Erythroblast (primary cell): Measurements from ENCODE around the gene CFAP20DC.
"Not testable (repeated sequence)": the region's sequence is repeated elsewhere in the genome, so short reads cannot be mapped to it uniquely, and the experiment has no call there.

Experiments
- DNase-seq, 2 experiments: peaks; one replicate each; lab custom pipeline; 2025; lab: John Stamatoyannopoulos, UW
- GATA1 ChIP-seq: IDR thresholded peaks from 2 replicates; pipeline ENCODE4 v1.6.1; 2011; ENCODE audit warnings: low read depth, mild to moderate bottlenecking, control low read depth, low read length, moderate library complexity
- POLR2A ChIP-seq: IDR thresholded peaks from 2 replicates; pipeline ENCODE4 v1.6.1; 2011; ENCODE audit warnings: mild to moderate bottlenecking, low read length

Gene CFAP20DC

DNA sequence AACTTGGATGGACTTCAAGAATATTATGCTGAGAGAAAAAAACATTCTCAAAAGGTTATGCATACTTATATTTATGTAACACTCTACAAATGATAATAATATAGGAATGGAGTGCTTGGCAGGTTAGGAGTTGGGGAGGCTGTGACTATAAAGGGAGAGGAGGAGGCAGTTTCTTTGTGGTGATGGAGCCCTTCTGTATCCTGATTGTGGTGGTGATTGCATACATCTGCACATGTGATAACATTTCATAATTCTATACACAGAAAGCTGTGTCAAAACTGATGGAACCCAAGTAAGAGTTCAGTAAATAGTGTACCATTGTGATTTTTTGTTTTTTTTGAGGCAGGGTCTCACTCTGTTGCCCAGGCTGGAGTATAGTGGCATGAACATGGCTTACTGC is 351.6 kb downstream of the CFAP20DC start:
- no peak for DNase-seq
- TF ChIP-seq POLR2A, result no peak
- TF ChIP-seq GATA1, result no peak

DNA sequence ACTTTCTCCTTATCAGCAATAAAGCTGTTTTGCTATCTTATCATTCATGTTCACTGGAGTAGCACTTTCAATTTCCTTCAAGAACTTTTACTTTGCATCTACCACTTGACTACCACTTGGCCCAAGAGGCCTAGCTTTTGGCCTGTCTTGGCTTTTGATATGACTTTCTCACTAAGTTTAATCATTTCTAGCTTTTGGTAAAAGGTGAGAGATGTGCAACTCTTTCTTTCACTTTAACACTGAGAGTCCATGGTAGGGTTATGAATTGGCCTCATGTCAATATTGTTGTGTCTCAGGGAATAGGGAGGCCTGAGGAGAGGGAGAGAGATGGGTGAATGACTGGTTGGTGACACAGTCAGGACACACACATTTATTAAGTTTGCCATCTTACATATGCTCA is 352.3 kb downstream of the CFAP20DC start:
- no peak for DNase-seq
- TF ChIP-seq POLR2A (no peak), GATA1 (no peak)

DNA sequence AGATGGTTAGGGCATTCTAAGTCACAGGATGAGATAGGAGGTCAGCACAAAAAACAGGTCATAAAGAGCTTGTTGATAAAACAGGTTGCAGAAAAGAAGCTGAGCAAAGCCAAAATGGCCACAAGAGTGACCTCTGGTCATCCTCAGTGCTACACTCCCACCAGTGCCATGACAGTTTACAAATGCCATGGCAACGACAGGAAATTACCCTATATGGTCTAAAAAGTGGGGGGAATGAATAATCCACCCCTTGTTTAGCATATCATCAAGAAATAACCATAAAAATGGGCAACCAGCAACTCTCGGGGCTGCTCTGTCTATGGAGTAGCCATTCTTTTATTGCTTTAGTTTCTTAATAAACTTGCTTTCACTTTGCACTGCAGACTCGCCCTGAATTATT is 353.0 kb downstream of the CFAP20DC start:
- DNase-seq, result not testable (repeated sequence)

DNA sequence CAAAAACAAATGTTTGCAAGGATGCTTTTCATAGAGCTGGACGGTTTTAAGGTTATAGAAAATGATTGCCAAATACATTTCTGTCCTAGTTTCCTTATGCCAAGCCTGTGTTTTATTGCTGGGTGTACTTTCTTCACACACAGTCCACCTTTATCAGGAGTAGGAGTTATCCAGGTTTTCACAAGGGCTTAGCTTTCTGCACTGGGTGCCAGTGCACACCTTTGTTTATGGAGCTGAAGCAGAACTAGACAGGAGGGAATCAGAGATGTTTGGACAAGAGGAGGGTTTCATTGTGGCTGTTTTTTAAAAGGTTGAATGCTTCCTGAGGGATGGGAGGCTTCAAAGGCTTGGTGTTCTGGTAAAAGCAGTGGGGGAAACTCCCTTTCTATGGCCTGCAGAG is 353.7 kb downstream of the CFAP20DC start:
- TF ChIP-seq GATA1 (no peak), POLR2A (no peak)
- DNase-seq, result no peak

DNA sequence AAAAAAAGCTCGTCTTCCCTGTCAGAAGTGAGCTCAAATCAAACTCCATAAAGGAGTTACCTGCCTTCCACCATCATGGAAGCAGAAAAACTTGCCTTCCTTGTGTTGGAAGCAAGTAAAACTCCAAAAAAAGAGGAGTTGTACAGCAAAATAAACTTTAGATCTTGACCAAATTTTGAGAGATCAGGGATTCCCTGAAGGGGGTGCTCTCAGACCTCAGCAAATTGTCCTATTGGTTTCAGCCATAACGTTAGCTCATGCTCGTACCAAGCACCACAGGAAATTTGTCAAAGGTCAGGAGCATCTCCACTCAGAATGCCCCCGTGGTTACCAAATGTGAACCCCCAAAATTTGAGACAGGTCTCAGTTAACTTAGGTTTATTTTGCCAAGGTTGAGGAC is 354.5 kb downstream of the CFAP20DC start:
- DNase-seq, result not testable (repeated sequence)

DNA sequence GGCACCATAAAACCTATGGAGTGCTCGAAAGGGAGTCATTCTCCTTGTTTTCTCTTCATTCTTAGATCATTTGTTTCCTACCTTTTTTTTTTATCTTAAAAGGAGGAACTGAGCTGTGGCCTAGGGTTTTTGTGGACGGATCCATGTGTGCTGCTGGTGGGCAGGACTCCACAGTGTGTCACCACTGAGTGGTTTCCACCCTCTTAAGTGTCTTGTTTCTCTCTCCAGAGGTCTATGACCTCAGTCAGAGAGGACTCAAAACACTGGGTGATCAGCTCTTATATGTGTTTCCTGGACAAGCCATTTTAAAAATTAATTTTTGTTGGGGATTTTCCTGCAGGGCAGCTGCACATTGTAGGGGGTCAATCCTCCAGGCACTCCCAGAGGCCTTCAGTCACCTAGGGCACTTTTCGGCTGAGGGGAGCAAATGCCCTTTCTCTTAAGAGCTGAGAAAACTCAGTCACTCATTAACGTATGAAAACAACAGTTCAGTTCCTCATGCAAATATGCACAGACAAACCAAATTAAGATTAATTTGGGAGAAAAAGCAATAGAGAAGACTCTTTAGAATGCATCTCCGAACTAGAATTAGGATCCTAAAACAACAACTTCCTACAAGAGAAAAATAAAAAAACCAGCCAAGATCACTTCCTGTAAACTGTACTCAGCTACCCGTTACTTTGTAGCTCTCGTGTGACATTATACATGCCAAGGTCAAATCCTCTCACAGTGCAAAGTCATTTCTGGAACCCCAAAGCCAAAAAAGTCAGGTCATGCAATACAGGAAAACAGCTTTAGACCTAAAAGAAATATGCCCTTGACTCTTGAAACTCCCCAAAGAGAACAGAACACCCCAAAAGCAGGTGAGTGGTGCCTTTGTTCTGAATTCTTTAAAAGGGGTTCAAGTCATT is 355.6 kb downstream of the CFAP20DC start:
- TF ChIP-seq GATA1 (no peak), POLR2A (no peak)
- no peak for DNase-seq

DNA sequence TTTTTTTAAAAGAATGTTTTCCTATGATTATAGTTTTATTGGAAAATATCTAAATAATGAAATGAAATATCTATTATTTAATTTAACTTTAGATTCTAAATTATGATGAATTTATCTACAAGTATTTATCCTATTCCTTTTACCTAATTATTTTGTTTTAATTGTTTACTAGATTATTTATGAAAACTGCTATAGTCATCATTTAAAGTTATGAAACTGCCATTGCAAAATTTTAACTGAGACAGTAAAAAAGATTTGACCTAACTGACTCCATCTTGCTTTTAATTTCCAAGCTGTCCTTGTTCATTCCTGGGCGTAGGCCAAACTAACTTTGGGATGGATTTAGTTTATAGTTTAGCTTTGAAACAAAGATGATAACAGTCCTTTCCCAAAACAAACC is 357.3 kb downstream of the CFAP20DC start:
- TF ChIP-seq POLR2A (no peak), GATA1 (no peak)
- DNase-seq, result no peak
